ENCODE results near the gene ELOVL3. TPM values are rescaled to one million over a fixed set of nuclear protein-coding genes. Genes with fewer than 3 reads are reported as not detected.

Gene ELOVL3
- total and polyA plus RNA-seq, 2 donors (not counting 3 experiments of a cell fraction or from before 2014, with no cell fraction given), result not detected

DNA sequence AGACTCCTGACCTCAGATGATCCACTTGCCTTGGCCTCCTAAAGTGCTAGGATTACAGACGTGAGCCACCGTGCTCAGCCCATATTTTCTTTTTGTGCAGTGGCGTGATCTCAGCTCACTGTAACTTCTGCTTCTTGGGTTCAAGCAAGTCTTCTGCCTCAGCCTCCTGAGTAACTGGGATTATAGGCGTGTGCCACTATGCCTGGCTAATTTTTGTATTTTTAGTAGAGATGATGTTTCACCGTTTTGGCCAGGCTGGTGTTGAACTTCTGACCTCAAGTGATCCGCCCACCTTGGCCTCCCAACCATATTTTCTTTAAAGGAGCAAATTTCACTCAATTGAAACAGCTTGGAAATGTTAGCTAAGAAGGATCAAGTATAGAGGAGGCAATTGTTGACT is 35.7 kb downstream of the ELOVL3 start:
- no peaks in the 10 kb centered on the region for H3K9me1 ChIP-seq (replicated peaks; ENCODE audit: control insufficient read depth, extremely low read depth, insufficient read depth, low read length)
- H3K9me3 ChIP-seq (replicated peaks; ENCODE audit: control insufficient read depth, insufficient read depth, low read length), result no peaks in the 10 kb centered on the region
- no peak for FAIRE-seq
- no peaks in the 10 kb centered on the region for H3K27me3 ChIP-seq (ENCODE audit: control insufficient read depth in 2 of 2, insufficient read depth in 2 of 2, low read length in 2 of 2)
- no peak for DNase-seq (ENCODE audit: low read depth, low spot score)
- no TSS peak for BruUV-seq (replicated peaks)
- intact Hi-C loops (cut with micrococcal nuclease), result no loop called here
- ChIA-PET POLR2A (no interaction called here), CTCF (interaction anchor here (1.0 to 1.6 kb wide), 3 partner anchors 11 to 32 kb away, joined by 3 to 5 read pairs (median 5); no protein-coding TSS in a partner anchor)
- no peak overlapping the region for H2AFZ ChIP-seq (ENCODE audit: low read depth, low read length)
- no peak overlapping the region for H3K9ac ChIP-seq (replicated peaks; ENCODE audit: extremely low read depth, insufficient read depth, low read length)
- no peak overlapping the region for H3K27ac ChIP-seq (ENCODE audit: insufficient read depth, low read depth, low read length)
- dilution Hi-C loops (cut with MboI; ENCODE audit: extremely low pct_ligation_motif_present, low sequenced_read_pairs), result no loop called here
- H3K4me1 ChIP-seq (ENCODE audit: control insufficient read depth, extremely low read depth, insufficient read depth, low read length), result peaks cover 7% of the 10 kb centered on the region
- H3K4me3 ChIP-seq (replicated peaks in 1 of 3; ENCODE audit: insufficient read depth in 1 of 3, low read depth in 1 of 3, low read length in 3 of 3), result no peak overlapping the region
- no peak overlapping the region for H3K4me2 ChIP-seq (ENCODE audit: insufficient read depth, low read length)
- H3K36me3 ChIP-seq (ENCODE audit: control insufficient read depth in 2 of 2, extremely low read depth in 1 of 2, insufficient read depth in 2 of 2, low read length in 2 of 2), result peaks cover 4 to 8% of the 10 kb centered on the region in 2 experiments
- H3K79me2 ChIP-seq (ENCODE audit: control insufficient read depth, insufficient read depth, low read length), result peaks cover 47% of the 10 kb centered on the region
- TF ChIP-seq GATA2 (IDR thresholded peaks at IDR 0.05; ENCODE audit: insufficient read depth, insufficient read length, low read depth, low read length) (no peak), MYC (IDR thresholded peaks at IDR 0.05; ENCODE audit: low read depth, low read length) (no peak), EZH2 (IDR thresholded peaks at IDR 0.05; ENCODE audit: borderline replicate concordance, low read depth, low read length, severe bottlenecking) (no peak), POLR2AphosphoS5 (IDR thresholded peaks at IDR 0.05; ENCODE audit: insufficient read depth, low read depth, low read length) (no peak), POLR2A (IDR thresholded peaks at IDR 0.05; ENCODE audit: low read depth, low read length) (no peak), FOS (IDR thresholded peaks at IDR 0.05; ENCODE audit: borderline replicate concordance, insufficient read depth, low read length) (no peak), JUN (IDR thresholded peaks at IDR 0.05; ENCODE audit: borderline replicate concordance, insufficient read depth, insufficient read length, low read depth) (no peak)
- peaks cover 9% of the 10 kb centered on the region for H4K20me1 ChIP-seq (replicated peaks; ENCODE audit: control insufficient read depth, extremely low read depth, insufficient read depth, low read length)

DNA sequence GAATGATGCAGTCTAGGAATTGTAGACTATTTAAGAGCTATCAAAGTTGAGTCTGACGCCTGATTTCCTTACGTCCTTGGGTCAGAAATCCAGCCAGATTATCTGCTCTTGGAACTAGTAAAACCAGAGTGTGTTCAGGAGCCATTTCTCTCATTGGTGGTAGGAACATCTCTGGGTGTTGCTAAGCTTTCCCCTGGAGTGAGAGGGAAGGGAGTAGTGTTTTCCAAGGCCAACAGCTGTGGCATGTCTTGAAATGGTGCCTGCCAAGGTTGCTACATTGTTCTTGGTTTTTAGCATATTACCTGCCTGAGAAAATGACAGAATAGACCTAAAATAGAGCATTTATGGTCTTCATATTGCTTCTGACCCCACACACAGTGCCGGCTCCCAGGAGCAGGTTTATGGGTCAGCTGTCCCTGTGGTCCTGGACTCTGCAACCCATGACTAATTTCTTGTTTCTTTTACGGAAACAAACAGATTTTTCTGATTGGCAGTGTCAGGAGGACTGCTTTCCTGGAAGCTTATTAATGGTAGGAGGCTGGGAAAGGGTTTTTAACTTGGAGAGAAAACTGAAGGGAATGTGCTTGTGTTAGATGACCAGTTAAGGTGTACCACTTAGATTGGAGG is 36.8 kb downstream of the ELOVL3 start:
- no peak for DNase-seq (ENCODE audit: low read depth, low spot score)
- POLR2A ChIA-PET, result no interaction called here

More for the DNA sequence above, 36.8 kb downstream of the ELOVL3 start:
- intact Hi-C loops (cut with micrococcal nuclease), result no loop called here
- H3K9me3 ChIP-seq (replicated peaks; ENCODE audit: control insufficient read depth, insufficient read depth, low read length), result no peaks in the 10 kb centered on the region
- no peak overlapping the region for H3K27ac ChIP-seq (ENCODE audit: insufficient read depth, low read depth, low read length)
- H3K36me3 ChIP-seq (ENCODE audit: control insufficient read depth in 2 of 2, extremely low read depth in 1 of 2, insufficient read depth in 2 of 2, low read length in 2 of 2), result peaks cover 4 to 8% of the 10 kb centered on the region in 2 experiments
- H3K9ac ChIP-seq (replicated peaks; ENCODE audit: extremely low read depth, insufficient read depth, low read length), result no peak overlapping the region
- no peak overlapping the region for H3K4me2 ChIP-seq (ENCODE audit: insufficient read depth, low read length)
- H3K4me1 ChIP-seq (ENCODE audit: control insufficient read depth, extremely low read depth, insufficient read depth, low read length), result peaks cover 7% of the 10 kb centered on the region
- dilution Hi-C loops (cut with MboI; ENCODE audit: extremely low pct_ligation_motif_present, low sequenced_read_pairs), result no loop called here
- H2AFZ ChIP-seq (ENCODE audit: low read depth, low read length), result no peak overlapping the region
- H3K27me3 ChIP-seq (ENCODE audit: control insufficient read depth in 2 of 2, insufficient read depth in 2 of 2, low read length in 2 of 2), result no peaks in the 10 kb centered on the region
- no peaks in the 10 kb centered on the region for H3K9me1 ChIP-seq (replicated peaks; ENCODE audit: control insufficient read depth, extremely low read depth, insufficient read depth, low read length)
- H4K20me1 ChIP-seq (replicated peaks; ENCODE audit: control insufficient read depth, extremely low read depth, insufficient read depth, low read length), result peaks cover 9% of the 10 kb centered on the region
- H3K4me3 ChIP-seq (replicated peaks in 1 of 3; ENCODE audit: insufficient read depth in 1 of 3, low read depth in 1 of 3, low read length in 3 of 3), result no peak overlapping the region
- H3K79me2 ChIP-seq (ENCODE audit: control insufficient read depth, insufficient read depth, low read length), result peaks cover 42% of the 10 kb centered on the region
- BruUV-seq (replicated peaks), result no TSS peak
- no peak for FAIRE-seq
- CTCF ChIA-PET, result interaction anchor here (0.9 to 1.9 kb wide), 6 partner anchors 15 to 93 kb away, joined by 3 to 9 read pairs (median 5); no protein-coding TSS in a partner anchor
- no peak for TF ChIP-seq GATA2 (IDR thresholded peaks at IDR 0.05; ENCODE audit: insufficient read depth, insufficient read length, low read depth, low read length)
- TF ChIP-seq MYC (IDR thresholded peaks at IDR 0.05; ENCODE audit: low read depth, low read length), result no peak
- no peak for TF ChIP-seq POLR2A (IDR thresholded peaks at IDR 0.05; ENCODE audit: low read depth, low read length)
- TF ChIP-seq, protein P1, sequence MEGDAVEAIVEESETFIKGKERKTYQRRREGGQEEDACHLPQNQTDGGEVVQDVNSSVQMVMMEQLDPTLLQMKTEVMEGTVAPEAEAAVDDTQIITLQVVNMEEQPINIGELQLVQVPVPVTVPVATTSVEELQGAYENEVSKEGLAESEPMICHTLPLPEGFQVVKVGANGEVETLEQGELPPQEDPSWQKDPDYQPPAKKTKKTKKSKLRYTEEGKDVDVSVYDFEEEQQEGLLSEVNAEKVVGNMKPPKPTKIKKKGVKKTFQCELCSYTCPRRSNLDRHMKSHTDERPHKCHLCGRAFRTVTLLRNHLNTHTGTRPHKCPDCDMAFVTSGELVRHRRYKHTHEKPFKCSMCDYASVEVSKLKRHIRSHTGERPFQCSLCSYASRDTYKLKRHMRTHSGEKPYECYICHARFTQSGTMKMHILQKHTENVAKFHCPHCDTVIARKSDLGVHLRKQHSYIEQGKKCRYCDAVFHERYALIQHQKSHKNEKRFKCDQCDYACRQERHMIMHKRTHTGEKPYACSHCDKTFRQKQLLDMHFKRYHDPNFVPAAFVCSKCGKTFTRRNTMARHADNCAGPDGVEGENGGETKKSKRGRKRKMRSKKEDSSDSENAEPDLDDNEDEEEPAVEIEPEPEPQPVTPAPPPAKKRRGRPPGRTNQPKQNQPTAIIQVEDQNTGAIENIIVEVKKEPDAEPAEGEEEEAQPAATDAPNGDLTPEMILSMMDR (IDR thresholded peaks at IDR 0.05; ENCODE audit: extremely low read depth in 1 of 2, insufficient read depth in 1 of 2, low read depth in 1 of 2, low read length in 2 of 2), result no peak
